GM12878 (cell line): ENCODE results near the gene NPAS1. TPM values are rescaled to one million over a fixed set of nuclear protein-coding genes. Genes with fewer than 3 reads are reported as not detected.

Experiments used
- ATAC-seq: fragments of 200-7000 bp; cut with Tn5 transposase; 3 replicates; pipeline ENCODE4 v1.9.1; 2020; ENCODE audit warnings: mild to moderate bottlenecking, moderate library complexity
- BruUV-seq: library from RNA; stranded (reverse); fragments of 400-500 nt; replicated peaks from 2 replicates; lab custom pipeline; 2021; lab: Mats Ljungman, UMichigan
- CTCF ChIA-PET: fragments of 300-600 bp; sonication (Branson Sonifier 250); formaldehyde crosslinking; extraction: SDS; loops from one replicate; lab custom pipeline; 2021; ENCODE audit warnings: inconsistent platforms; lab: Yijun Ruan, JAX
- POLR2A ChIA-PET: fragments of 350-600 bp; formaldehyde crosslinking; extraction: SDS; loops from one replicate; lab custom pipeline; 2021; ENCODE audit warnings: inconsistent platforms; lab: Charles Lee
- RAD21 ChIA-PET: fragments of 300-600 bp; sonication (Branson Sonifier 250); formaldehyde crosslinking; loops from one replicate; lab custom pipeline; 2023; ENCODE audit warnings: antibody characterized with exemption; ENCODE audit not compliant: unreplicated experiment; lab: Charles Lee
- SMC1A ChIA-PET: fragments of 300-600 bp; sonication (Branson Sonifier 250); formaldehyde crosslinking; loops from one replicate; lab custom pipeline; 2023; ENCODE audit not compliant: unreplicated experiment, uncharacterized antibody; lab: Charles Lee
- DNase-seq: peaks from one replicate; pipeline ENCODE4 v3.0.0-alpha.2; 2011; ENCODE audit warnings: low read depth, low spot score
- FAIRE-seq: peaks from 3 replicates; lab custom pipeline; 2011; peaks lifted over from hg19 to GRCh38; lab: Jason Lieb, UNC
- H2AFZ ChIP-seq: 2 replicates; pipeline ENCODE4 v1.6.0; 2011; ENCODE audit warnings: low read depth, low read length, control low read depth; ENCODE audit not compliant: control insufficient read depth
- H3K27ac ChIP-seq: 2 replicates; pipeline ENCODE4 v1.5.1; 2011; ENCODE audit warnings: control low read depth; ENCODE audit not compliant: control insufficient read depth, insufficient read depth
- H3K27me3 ChIP-seq, 2 experiments: replicated peaks in 1 of 2; 2 replicates each; pipeline versions ENCODE4 v1.6.0 to v1.6.1; 2011; ENCODE audit warnings: low read length in 1 of 2; ENCODE audit not compliant: control insufficient read depth in 2 of 2, insufficient read depth in 2 of 2
- H3K36me3 ChIP-seq, 2 experiments: 2 replicates each; pipeline ENCODE4 v1.5.1; 2011; ENCODE audit warnings: low read length in 1 of 2; ENCODE audit not compliant: control insufficient read depth in 2 of 2, insufficient read depth in 2 of 2
- H3K4me1 ChIP-seq: 2 replicates; pipeline ENCODE4 v1.6.1; 2011; ENCODE audit warnings: mild to moderate bottlenecking, low read length, moderate library complexity, mixed read lengths; ENCODE audit not compliant: control insufficient read depth, insufficient read depth
- H3K4me2 ChIP-seq: 2 replicates; pipeline ENCODE4 v1.6.0; 2011; ENCODE audit warnings: control low read depth; ENCODE audit not compliant: control insufficient read depth, insufficient read depth
- H3K4me3 ChIP-seq: fragments of 200-600 bp; sonication (generic); 2 replicates; pipeline ENCODE4 v1.5.1; 2016
- H3K79me2 ChIP-seq: 2 replicates; pipeline ENCODE4 v1.6.0; 2011; ENCODE audit warnings: low read length; ENCODE audit not compliant: control insufficient read depth, insufficient read depth
- H3K9ac ChIP-seq: 2 replicates; pipeline ENCODE4 v1.8.0; 2011; ENCODE audit warnings: low read length, control low read depth, mixed read lengths; ENCODE audit not compliant: control insufficient read depth, insufficient read depth
- H3K9me3 ChIP-seq: replicated peaks from 3 replicates; pipeline ENCODE4 v1.5.1; 2011; ENCODE audit warnings: mild to moderate bottlenecking, low read length; ENCODE audit not compliant: control insufficient read depth, insufficient read depth
- H4K20me1 ChIP-seq: 2 replicates; pipeline ENCODE4 v1.6.0; 2011; ENCODE audit not compliant: control insufficient read depth, insufficient read depth
- BHLHE40 ChIP-seq, 2 experiments: fragments of 450-650 bp in 1 of 2; IDR thresholded peaks; 2 replicates each; pipeline ENCODE4 v1.6.1; 2011 to 2017; ENCODE audit warnings: low read depth in 2 of 2, borderline replicate concordance in 1 of 2, improper control_type of control experiment in 1 of 2, low read length in 1 of 2, mild to moderate bottlenecking in 1 of 2
- GATAD2B ChIP-seq: fragments of 450-650 bp; conservative IDR thresholded peaks from 2 replicates; pipeline ENCODE4 v1.6.1; 2017; ENCODE audit warnings: low read depth, mild to moderate bottlenecking, moderate library complexity
- HDAC2 ChIP-seq: fragments of 200-600 bp; sonication (generic); IDR thresholded peaks from 2 replicates; pipeline ENCODE4 v1.6.1; 2017
- MXI1 ChIP-seq: fragments of 150-350 bp; IDR thresholded peaks from 2 replicates; pipeline ENCODE4 v1.6.1; 2011; ENCODE audit warnings: low read depth, mild to moderate bottlenecking, inconsistent platforms, low read length, improper control_type of control experiment
- POLR2AphosphoS2 ChIP-seq: IDR thresholded peaks from 2 replicates; pipeline ENCODE4 v1.6.1; 2011; ENCODE audit warnings: low read depth, mild to moderate bottlenecking, low read length, improper control_type of control experiment, moderate library complexity
- RAD21 ChIP-seq: IDR thresholded peaks from 2 replicates; pipeline ENCODE4 v1.6.1; 2011; ENCODE audit warnings: mild to moderate bottlenecking, low read depth, low read length, moderate library complexity; ENCODE audit not compliant: insufficient read depth
- SIN3A ChIP-seq: IDR thresholded peaks from 2 replicates; pipeline ENCODE4 v1.6.1; 2012; ENCODE audit warnings: low read depth, low read length, improper control_type of control experiment
- STAT1 ChIP-seq: fragments of 450-650 bp; conservative IDR thresholded peaks from 2 replicates; pipeline ENCODE4 v1.6.1; 2014; ENCODE audit warnings: antibody characterized with exemption, mild to moderate bottlenecking
- WGBS: methylation state at CpG from one replicate; pipeline ENCODE4 v1.1.6; 2016; ENCODE audit warnings: low lambda C conversion rate; ENCODE audit not compliant: insufficient replicate concordance, insufficient coverage; ENCODE audit errors: missing lambda C conversion rate; 5-methylcytosine and 5-hydroxymethylcytosine counted together
- in situ Hi-C: fragments of 300-500 bp; cut with MboI; formaldehyde crosslinking; loops from 9 replicates; pipeline ENCODE4 v1.14.3; 2018; ENCODE audit warnings: mixed read lengths
- intact Hi-C: fragments of 100-400 bp; cut with micrococcal nuclease; formaldehyde crosslinking; loops from one replicate; pipeline ENCODE4 v1.14.2; 2022; ENCODE audit not compliant: unreplicated experiment
- polyA plus RNA-seq, 11 experiments: library from polyadenylated mRNA; depleted of rRNA in 4 of 11; unstranded in 6 of 11; stranded (reverse) in 5 of 11; fragments of >200 nt; fragmentation: Nextera tagmentation in 4 of 11; fragmentation: Illumina TruSeq in 1 of 11; extraction: Ambion mirVana in 4 of 11; extraction: Trizol in 1 of 11; gene quantifications; 1 replicate in 1 of 11; 2 replicates in 10 of 11; pipeline versions ENCODE4 v1.2.1 to v1.2.3, GENCODE V29; 2011 to 2016; ENCODE audit warnings: inconsistent platforms in 2 of 11, missing spikeins in 2 of 11, low read depth in 1 of 11
- total RNA-seq, 4 experiments: library from RNA; depleted of rRNA in 3 of 4; stranded (reverse); fragments of >200 nt in 3 of 4; fragmentation: Illumina TruSeq in 1 of 4; extraction: Trizol in 1 of 4; gene quantifications; 2 replicates each; pipeline versions ENCODE4 v1.2.1 to v1.2.3, GENCODE V29; 2013 to 2021

Gene NPAS1
- total and polyA plus RNA-seq, 10 of the 15 experiments (the other 5 are each of a cell fraction or from before 2014, with no cell fraction given), result 0.14 to 0.72 (median 0.28) TPM; not detected in 3

DNA sequence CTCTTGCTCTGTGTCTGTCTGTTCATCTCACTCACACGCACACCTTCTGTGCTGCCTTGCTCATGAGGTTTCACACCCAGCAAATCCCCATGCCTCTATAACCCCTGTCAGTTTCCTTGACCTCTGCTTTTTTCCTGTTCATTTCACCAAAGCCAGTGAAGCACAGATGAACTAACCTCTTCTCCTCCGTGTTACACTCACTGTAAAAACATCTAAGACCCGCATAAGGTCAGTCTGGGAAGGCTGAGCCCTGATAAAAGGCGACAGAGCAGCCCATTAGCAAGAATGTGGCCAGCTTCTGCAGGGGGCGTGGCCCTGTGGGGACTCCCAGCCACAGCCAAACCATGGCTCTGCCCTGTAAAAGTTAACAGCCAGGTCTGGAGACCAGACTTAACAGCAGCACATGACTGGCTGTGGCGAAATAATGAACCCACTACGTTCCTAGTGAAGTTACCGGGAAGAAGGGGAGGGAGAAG lies 42.8 kb upstream of the NPAS1 start:
- intact Hi-C loops (no loop called here), in situ Hi-C loops (no loop called here)
- Histone ChIP-seq H3K4me2 (no peak overlapping the region), H3K4me3 (no peak overlapping the region), H3K9me3 (no peaks in the 10 kb centered on the region), H3K27ac (no peak overlapping the region), H3K36me3 (peaks cover 0 to 1% of the 10 kb centered on the region in 2 experiments; a peak in 2 of 4 replicates), H3K79me2 (no peaks in the 10 kb centered on the region), H3K9ac (no peak overlapping the region), H2AFZ (no peak overlapping the region), H3K27me3 (no peaks in the 10 kb centered on the region), H4K20me1 (no peaks in the 10 kb centered on the region), H3K4me1 (peaks cover 3% of the 10 kb centered on the region; the same call in 1 of the 2 replicates)
- TF ChIP-seq STAT1, result no peak
- no peak for TF ChIP-seq HDAC2
- TF ChIP-seq POLR2AphosphoS2, result no peak
- TF ChIP-seq SIN3A, result no peak
- no peak for TF ChIP-seq RAD21
- TF ChIP-seq GATAD2B, result no peak
- no peak for TF ChIP-seq BHLHE40 (IDR thresholded peaks at IDR 0.05; ENCODE audit: borderline replicate concordance in 1 of 2, low read depth in 2 of 2, low read length in 1 of 2)
- no peak for TF ChIP-seq MXI1
- SMC1A ChIA-PET, result no interaction called here
- DNase-seq (no peak), FAIRE-seq (no peak), ATAC-seq (no peak)
- POLR2A ChIA-PET, result interaction anchor here (0.6 kb wide), 1 partner anchor 261 kb away, joined by 3 read pairs; no protein-coding TSS in a partner anchor
- CTCF ChIA-PET, result interaction anchor here (1.0 to 2.4 kb wide), 4 partner anchors 14 to 137 kb away, joined by 3 to 11 read pairs (median 4); no protein-coding TSS in a partner anchor
- 86% methylated on average over 8 of the region's 8 CpGs for WGBS
- no TSS peak for BruUV-seq
- RAD21 ChIA-PET, result no interaction called here
